Activated CD8-positive, alpha-beta T cell treated with anti-CD3 and anti-CD28 coated beads, Interleukin-2, amount 10 ng/mL, durations not matched to agents 7 days and 5 days (primary cell): ENCODE data around the gene GOLGB1. TPM values are rescaled to one million over a fixed set of nuclear protein-coding genes. Genes with fewer than 3 reads are reported as not detected.
A peak's percentile ranks its signal among the peaks of the same experiment; 100 is the strongest.

Source experiments
- ATAC-seq: fragments of 150-1000 bp; cut with Tn5 transposase; one replicate; pipeline ENCODE4 v1.10.0; 2021; ENCODE audit warnings: moderate library complexity
- CTCF ChIA-PET: fragments of 350-600 bp; sonication (Branson Sonifier 250); formaldehyde crosslinking; loops from one replicate; lab custom pipeline; 2021; ENCODE audit warnings: antibody characterized with exemption; lab: Charles Lee
- POLR2A ChIA-PET: fragments of 350-600 bp; sonication (Branson Sonifier 250); formaldehyde crosslinking; loops from one replicate; lab custom pipeline; 2021; ENCODE audit warnings: antibody characterized with exemption; lab: Charles Lee
- DNase-seq: peaks from one replicate; pipeline ENCODE4 v3.0.0-alpha.2; 2020
- H3K27ac Mint-ChIP-seq: one replicate; pipeline ENCODE4 v1.8.0; 2021; ENCODE audit warnings: mild to moderate bottlenecking, mixed read lengths
- H3K27me3 Mint-ChIP-seq: one replicate; pipeline ENCODE4 v1.8.0; 2021; ENCODE audit warnings: low read depth, mixed read lengths
- H3K36me3 Mint-ChIP-seq: one replicate; pipeline ENCODE4 v1.8.0; 2021; ENCODE audit warnings: low read depth, mixed read lengths
- H3K4me1 Mint-ChIP-seq: one replicate; pipeline ENCODE4 v1.8.0; 2021; ENCODE audit warnings: low read depth, mixed read lengths
- H3K4me3 Mint-ChIP-seq: one replicate; pipeline ENCODE4 v1.8.0; 2021; ENCODE audit warnings: mild to moderate bottlenecking, mixed read lengths
- H3K9me3 Mint-ChIP-seq: one replicate; pipeline ENCODE4 v1.8.0; 2022; ENCODE audit warnings: mixed read lengths; ENCODE audit not compliant: insufficient read depth
- total RNA-seq, 2 experiments: library from RNA; stranded (reverse); gene quantifications; one replicate each; pipeline ENCODE4 v1.2.3, GENCODE V29; 2021

The GOLGB1 gene
- total RNA-seq, 2 experiments from 2014 or later, result 26.0 to 27.4 TPM

DNA sequence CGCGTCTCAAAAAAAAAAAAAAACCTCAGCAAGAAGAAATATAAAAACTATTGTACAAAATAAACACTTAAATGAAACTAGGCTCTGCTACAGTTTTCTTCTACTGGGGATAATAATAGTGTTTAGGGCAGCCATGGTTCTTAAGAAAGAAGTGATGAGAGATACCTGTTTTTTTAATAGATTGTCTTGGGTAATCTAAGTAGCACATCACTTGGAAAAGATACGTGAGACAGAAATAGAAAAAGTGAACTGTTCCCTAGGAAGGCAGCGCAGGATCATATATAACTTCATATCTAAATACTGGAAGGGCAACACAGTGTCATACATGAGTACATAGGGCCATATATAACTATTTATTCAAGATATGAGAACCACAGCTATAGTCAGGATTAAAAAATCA is 11.9 kb downstream of the GOLGB1 start:
- ATAC-seq (no peak), DNase-seq (no peak)
- ChIA-PET CTCF (interaction anchor here (1.4 kb wide), 1 partner anchor 10 kb away, joined by 3 read pairs; no protein-coding TSS in a partner anchor), POLR2A (no interaction called here)
- peaks cover 10% of the 10 kb centered on the region for H3K9me3 Mint-ChIP-seq
- no peaks in the 10 kb centered on the region for H3K27me3 Mint-ChIP-seq
- H3K27ac Mint-ChIP-seq, result no peak overlapping the region
- H3K4me3 Mint-ChIP-seq, result no peak overlapping the region
- H3K36me3 Mint-ChIP-seq, result peaks cover 25% of the 10 kb centered on the region
- peaks cover 34% of the 10 kb centered on the region for H3K4me1 Mint-ChIP-seq

GRCh38 chr3:121736112-121736511 is 13.4 kb downstream of the GOLGB1 start:
- DNase-seq (no peak), ATAC-seq (no peak)
- Mint-ChIP-seq H3K4me3 (no peak overlapping the region), H3K27me3 (no peaks in the 10 kb centered on the region), H3K9me3 (no peaks in the 10 kb centered on the region), H3K27ac (no peak overlapping the region), H3K4me1 (peaks cover 34% of the 10 kb centered on the region), H3K36me3 (peaks cover 19% of the 10 kb centered on the region)
- CTCF ChIA-PET, result no interaction called here
- POLR2A ChIA-PET, result no interaction called here

DNA sequence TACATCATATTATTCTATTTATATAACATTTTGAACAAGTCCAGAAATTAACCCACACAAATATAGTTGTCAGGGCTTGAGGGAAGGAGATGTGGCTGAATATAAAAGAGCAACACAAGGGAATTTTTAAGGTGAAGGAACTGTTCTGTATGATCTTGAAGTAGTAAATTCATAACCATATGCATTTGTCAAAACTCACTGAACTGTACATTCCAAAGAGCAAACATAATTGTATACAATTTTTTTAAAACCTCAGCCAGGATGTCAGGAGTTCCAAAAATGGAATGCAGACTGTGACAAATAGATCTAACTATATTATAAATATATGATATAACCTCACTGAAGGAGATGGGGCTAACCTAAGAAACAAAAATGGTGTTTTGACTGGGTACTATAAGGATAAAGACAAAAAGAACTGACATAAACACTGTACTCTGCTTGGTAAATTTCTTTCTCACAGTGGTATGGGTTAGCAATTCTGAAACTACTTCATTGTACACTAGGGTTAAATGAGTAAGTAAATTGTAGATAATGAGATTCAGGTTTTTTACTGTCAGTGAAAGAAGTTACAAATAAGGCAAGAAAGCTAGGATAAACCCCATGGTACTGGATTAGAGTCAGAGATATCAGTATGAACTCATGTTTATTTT is 14.4 kb downstream of the GOLGB1 start:
- CTCF ChIA-PET, result no interaction called here
- no peak overlapping the region for H3K27ac Mint-ChIP-seq
- H3K4me1 Mint-ChIP-seq, result peaks cover 32% of the 10 kb centered on the region
- POLR2A ChIA-PET, result interaction anchor here (1.2 kb wide), 1 partner anchor 15 kb away, joined by 3 read pairs; no protein-coding TSS in a partner anchor
- no peaks in the 10 kb centered on the region for H3K27me3 Mint-ChIP-seq
- peaks cover 18% of the 10 kb centered on the region for H3K36me3 Mint-ChIP-seq
- no peaks in the 10 kb centered on the region for H3K9me3 Mint-ChIP-seq
- H3K4me3 Mint-ChIP-seq, result no peak overlapping the region
- DNase-seq (no peak), ATAC-seq (peak; percentile 58)

GRCh38 chr3:121730940-121731687 is 18.4 kb downstream of the GOLGB1 start:
- ChIA-PET POLR2A (no interaction called here), CTCF (no interaction called here)
- no peaks in the 10 kb centered on the region for H3K9me3 Mint-ChIP-seq
- no peak overlapping the region for H3K4me3 Mint-ChIP-seq
- peaks cover 26% of the 10 kb centered on the region for H3K36me3 Mint-ChIP-seq
- H3K27ac Mint-ChIP-seq, result no peak overlapping the region
- H3K4me1 Mint-ChIP-seq, result peaks cover 12% of the 10 kb centered on the region
- ATAC-seq, result no peak
- DNase-seq, result no peak
- no peaks in the 10 kb centered on the region for H3K27me3 Mint-ChIP-seq

DNA sequence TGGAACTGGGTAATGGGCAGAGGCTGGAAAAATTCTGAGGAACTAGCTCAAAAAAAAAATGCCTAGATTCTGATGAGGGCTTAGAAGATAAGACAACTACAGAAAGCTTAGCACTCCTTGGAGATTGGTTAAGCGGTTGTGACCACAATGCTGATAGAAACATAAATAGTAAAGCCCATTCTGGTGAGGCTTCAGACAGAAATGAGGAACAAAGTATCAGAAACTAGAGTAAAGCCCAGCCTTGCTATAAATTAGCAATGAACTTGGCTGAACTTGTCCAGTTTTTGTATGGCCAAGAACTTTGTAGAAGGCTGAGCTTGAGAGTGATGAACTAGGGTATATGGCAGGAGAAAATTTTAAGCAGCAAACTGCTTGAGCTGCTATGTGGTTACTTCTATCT is 25.4 kb downstream of the GOLGB1 start:
- DNase-seq (no peak), ATAC-seq (no peak)
- ChIA-PET POLR2A (no interaction called here), CTCF (interaction anchor here (0.7 to 1.0 kb wide), 2 partner anchors 10 to 25 kb away, joined by 3 read pairs; no protein-coding TSS in a partner anchor)
- H3K36me3 Mint-ChIP-seq, result peaks cover 71% of the 10 kb centered on the region
- H3K27ac Mint-ChIP-seq, result no peak overlapping the region
- H3K9me3 Mint-ChIP-seq, result no peaks in the 10 kb centered on the region
- no peak overlapping the region for H3K4me3 Mint-ChIP-seq
- H3K27me3 Mint-ChIP-seq, result no peaks in the 10 kb centered on the region
- H3K4me1 Mint-ChIP-seq, result peaks cover 13% of the 10 kb centered on the region

DNA sequence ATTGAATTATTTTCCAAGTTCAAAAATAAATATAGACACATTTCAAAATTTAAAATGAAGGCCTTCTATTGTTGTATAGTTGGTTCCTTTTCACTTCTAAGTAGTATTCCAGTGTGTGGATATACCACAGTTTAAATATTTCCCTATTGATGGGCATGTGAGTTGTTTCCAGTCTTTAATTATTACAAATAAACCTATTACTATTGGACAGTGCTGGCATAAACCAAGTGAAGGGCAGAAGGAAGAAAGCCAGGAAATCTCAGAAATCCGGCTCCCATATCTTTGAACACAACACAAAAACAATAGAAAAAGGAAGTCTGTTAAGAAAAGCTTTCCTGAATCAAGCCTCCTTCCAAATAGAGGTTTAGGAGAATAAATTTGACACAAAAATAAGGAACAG is 26.1 kb downstream of the GOLGB1 start:
- ChIA-PET CTCF (no interaction called here), POLR2A (no interaction called here)
- Mint-ChIP-seq H3K27me3 (no peaks in the 10 kb centered on the region), H3K27ac (no peak overlapping the region), H3K9me3 (no peaks in the 10 kb centered on the region), H3K36me3 (peaks cover 67% of the 10 kb centered on the region), H3K4me1 (peaks cover 16% of the 10 kb centered on the region), H3K4me3 (no peak overlapping the region)
- ATAC-seq (no peak), DNase-seq (no peak)

DNA sequence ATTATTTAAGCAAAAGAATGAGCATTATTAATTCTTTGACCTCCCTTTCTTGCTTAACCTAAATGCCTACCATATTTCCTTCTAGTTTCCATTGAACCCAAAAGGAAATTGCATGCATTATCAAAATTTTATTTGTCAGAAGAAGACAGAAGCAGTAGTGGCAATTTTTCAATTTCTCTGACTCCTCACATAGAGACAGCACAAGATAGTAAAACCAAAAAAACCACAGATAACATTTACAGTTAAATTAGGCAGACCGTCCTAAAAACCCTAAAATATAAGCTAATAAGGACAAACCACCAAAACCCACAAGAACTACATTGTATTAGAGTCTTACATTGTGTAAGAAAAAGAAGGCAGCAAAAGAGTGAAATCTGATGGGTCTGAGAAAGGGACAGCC is 27.1 kb downstream of the GOLGB1 start:
- ChIA-PET CTCF (interaction anchor here (1.0 kb wide), 1 partner anchor 31 kb away, joined by 3 read pairs; no protein-coding TSS in a partner anchor), POLR2A (interaction anchor here (0.6 kb wide), 1 partner anchor 617 kb away, joined by 3 read pairs; no protein-coding TSS in a partner anchor)
- Mint-ChIP-seq H3K4me1 (peaks cover 26% of the 10 kb centered on the region), H3K27me3 (no peaks in the 10 kb centered on the region), H3K27ac (no peak overlapping the region), H3K4me3 (no peak overlapping the region), H3K9me3 (no peaks in the 10 kb centered on the region), H3K36me3 (peaks cover 71% of the 10 kb centered on the region)
- ATAC-seq, result no peak
- DNase-seq, result no peak

GRCh38 chr3:121720163-121720562 is 29.4 kb downstream of the GOLGB1 start:
- ATAC-seq (no peak), DNase-seq (no peak)
- Mint-ChIP-seq H3K4me1 (peaks cover 28% of the 10 kb centered on the region), H3K9me3 (no peaks in the 10 kb centered on the region), H3K36me3 (peaks cover 72% of the 10 kb centered on the region), H3K27ac (no peak overlapping the region), H3K27me3 (no peaks in the 10 kb centered on the region), H3K4me3 (no peak overlapping the region)
- ChIA-PET CTCF (interaction anchor here (1.1 to 1.2 kb wide), 2 partner anchors 22 to 25 kb away, joined by 3 read pairs; no protein-coding TSS in a partner anchor), POLR2A (no interaction called here)

GRCh38 chr3:121719423-121719822 is 30.1 kb downstream of the GOLGB1 start:
- H3K4me1 Mint-ChIP-seq, result peaks cover 27% of the 10 kb centered on the region
- H3K27ac Mint-ChIP-seq, result no peak overlapping the region
- ATAC-seq, result no peak
- POLR2A ChIA-PET, result no interaction called here
- CTCF ChIA-PET, result interaction anchor here (1.2 kb wide), 1 partner anchor 24 kb away, joined by 3 read pairs; no protein-coding TSS in a partner anchor
- no peaks in the 10 kb centered on the region for H3K27me3 Mint-ChIP-seq
- H3K36me3 Mint-ChIP-seq, result peaks cover 69% of the 10 kb centered on the region
- H3K4me3 Mint-ChIP-seq, result no peak overlapping the region
- DNase-seq, result no peak
- H3K9me3 Mint-ChIP-seq, result no peaks in the 10 kb centered on the region

GRCh38 chr3:121718205-121718846 is 31.2 kb downstream of the GOLGB1 start:
- ChIA-PET CTCF (interaction anchor here (1.0 kb wide), 1 partner anchor 15 kb away, joined by 3 read pairs; no protein-coding TSS in a partner anchor), POLR2A (interaction anchor here (0.5 to 1.0 kb wide), 2 partner anchors 58 to 376 kb away, joined by 4 to 6 read pairs; partner anchors contain the start of gene HCLS1)
- Mint-ChIP-seq H3K4me1 (peaks cover 19% of the 10 kb centered on the region), H3K4me3 (peak overlapping the region; percentile 19), H3K27ac (peak overlapping the region; percentile 86), H3K27me3 (no peaks in the 10 kb centered on the region), H3K9me3 (no peaks in the 10 kb centered on the region), H3K36me3 (peaks cover 66% of the 10 kb centered on the region)
- DNase-seq (peak; percentile 51), ATAC-seq (peak; percentile 91)

GRCh38 chr3:121710347-121710746 is 39.2 kb downstream of the GOLGB1 start:
- H3K27ac Mint-ChIP-seq, result no peak overlapping the region

More at GRCh38 chr3:121710347-121710746, 39.2 kb downstream of the GOLGB1 start:
- H3K27me3 Mint-ChIP-seq, result no peaks in the 10 kb centered on the region
- H3K4me1 Mint-ChIP-seq, result no peaks in the 10 kb centered on the region
- H3K4me3 Mint-ChIP-seq, result no peak overlapping the region
- DNase-seq (no peak), ATAC-seq (no peak)
- ChIA-PET POLR2A (no interaction called here), CTCF (no interaction called here)
- H3K36me3 Mint-ChIP-seq, result peaks cover 44% of the 10 kb centered on the region
- no peaks in the 10 kb centered on the region for H3K9me3 Mint-ChIP-seq
